ENCODE measurements around the gene GLIS2.
"Not testable (repeated sequence)": the region's sequence is repeated elsewhere in the genome, so short reads cannot be mapped to it uniquely, and the experiment has no call there.

The GLIS2 gene

GRCh38 chr16:4328782-4329775 lies 13.2 kb downstream of the GLIS2 start:
- no peak overlapping the region for H3K4me3 ChIP-seq (replicated peaks in 1 of 2; ENCODE audit: low read depth in 2 of 2, low read length in 2 of 2)
- TF ChIP-seq CTCF (IDR thresholded peaks at IDR 0.05; ENCODE audit: low read depth, low read length) = no peak
- no peak for DNase-seq (ENCODE audit: low read depth in 2 of 2)

- TF ChIP-seq CTCF (IDR thresholded peaks at IDR 0.05; ENCODE audit: low read depth, low read length) = peak; percentile 99
- no peak overlapping the region for H3K4me3 ChIP-seq (replicated peaks in 1 of 2; ENCODE audit: low read depth in 2 of 2, low read length in 2 of 2)
- peak; percentile 74 to 78 for DNase-seq (ENCODE audit: low read depth in 2 of 2)
These were observed 14.5 kb downstream of the GLIS2 start for GRCh38 chr16:4330277-4330874.

- H3K4me3 ChIP-seq (replicated peaks in 1 of 2; ENCODE audit: low read depth in 2 of 2, low read length in 2 of 2) = no peak overlapping the region
- DNase-seq (ENCODE audit: low read depth in 2 of 2) = no peak
- TF ChIP-seq CTCF (IDR thresholded peaks at IDR 0.05; ENCODE audit: low read depth, low read length) = no peak
These were observed 16.2 kb downstream of the GLIS2 start for GRCh38 chr16:4332083-4332482.

- no peak overlapping the region for H3K4me3 ChIP-seq (replicated peaks in 1 of 2; ENCODE audit: low read depth in 2 of 2, low read length in 2 of 2)
- no peak for TF ChIP-seq CTCF (IDR thresholded peaks at IDR 0.05; ENCODE audit: low read depth, low read length)
- no peak for DNase-seq (ENCODE audit: low read depth in 2 of 2)
These were observed 16.9 kb downstream of the GLIS2 start for GRCh38 chr16:4332623-4333307.

- H3K4me3 ChIP-seq (replicated peaks in 1 of 2; ENCODE audit: low read depth in 2 of 2, low read length in 2 of 2) = no peak overlapping the region
- no peak for TF ChIP-seq CTCF (IDR thresholded peaks at IDR 0.05; ENCODE audit: low read depth, low read length)
- DNase-seq (ENCODE audit: low read depth in 2 of 2) = no peak
These were observed 17.4 kb downstream of the GLIS2 start for GRCh38 chr16:4333308-4333638.

GRCh38 chr16:4333714-4334113 lies 17.8 kb downstream of the GLIS2 start:
- not testable (repeated sequence) for DNase-seq (ENCODE audit: low read depth in 2 of 2); H3K4me3 ChIP-seq (replicated peaks in 1 of 2; ENCODE audit: low read depth in 2 of 2, low read length in 2 of 2)

Data from cardiac fibroblast (primary cell).